HG02610 (cell line): ENCODE measurements around the gene RIT2.

Experiments
- ATAC-seq: cut with Tn5 transposase; IDR thresholded peaks from one replicate; pipeline ENCODE4 v1.9.1; 2021; ENCODE audit warnings: mild to moderate bottlenecking, moderate library complexity; ENCODE audit not compliant: unreplicated experiment

RIT2 gene

GRCh38 chr18:43115076-43115921 is at the start of gene RIT2:
Gene RIT2, minus strand, starts transcription at chr18:43115685.
- ATAC-seq: no peak

GRCh38 chr18:43161528-43161927 is 46.0 kb upstream of the RIT2 start:
- ATAC-seq: no peak

GRCh38 chr18:43160509-43160908 is 45.0 kb upstream of the RIT2 start:
- no peak for ATAC-seq

- ATAC-seq: no peak
Measured at GRCh38 chr18:43159926-43160325, 44.4 kb upstream of the RIT2 start.

GRCh38 chr18:43159086-43159770 is 43.7 kb upstream of the RIT2 start:
- no peak for ATAC-seq

GRCh38 chr18:43158381-43158780 is 42.9 kb upstream of the RIT2 start:
- no peak for ATAC-seq

GRCh38 chr18:43155842-43156241 is 40.4 kb upstream of the RIT2 start:
- ATAC-seq: no peak

GRCh38 chr18:43148231-43148630 is 32.7 kb upstream of the RIT2 start:
- ATAC-seq: no peak

GRCh38 chr18:43141208-43141607 is 25.7 kb upstream of the RIT2 start:
- ATAC-seq: no peak

- no peak for ATAC-seq
Measured at GRCh38 chr18:43139288-43139946, 23.9 kb upstream of the RIT2 start.

- ATAC-seq: no peak
Measured at GRCh38 chr18:43134876-43135275, 19.4 kb upstream of the RIT2 start.

GRCh38 chr18:43130716-43131260 is 15.3 kb upstream of the RIT2 start:
- ATAC-seq: no peak

GRCh38 chr18:43129946-43130524 is 14.6 kb upstream of the RIT2 start:
- ATAC-seq: no peak

GRCh38 chr18:43125471-43125870 is 10.0 kb upstream of the RIT2 start:
- no peak for ATAC-seq

- ATAC-seq: no peak
Measured at GRCh38 chr18:43122955-43123354, 7.5 kb upstream of the RIT2 start.

GRCh38 chr18:43116699-43117294 is 1.3 kb upstream of the RIT2 start:
- no peak for ATAC-seq

GRCh38 chr18:43113220-43113895 is 2.1 kb downstream of the RIT2 start:
- ATAC-seq: no peak

GRCh38 chr18:43108882-43109281 is 6.6 kb downstream of the RIT2 start:
- ATAC-seq: no peak

- ATAC-seq: no peak
Measured at GRCh38 chr18:43108469-43108868, 7.0 kb downstream of the RIT2 start.

- no peak for ATAC-seq
Measured at GRCh38 chr18:43093646-43094045, 21.8 kb downstream of the RIT2 start.
